ENCODE measurements around the gene MTOR.

GRCh38 chr1:11252538-11252937 is 9.8 kb downstream of the MTOR start:
- TF ChIP-seq REST (IDR thresholded peaks at IDR 0.05; ENCODE audit: low read depth, low read length) (no peak), MAX (IDR thresholded peaks at IDR 0.05; ENCODE audit: low read depth) (no peak), CTCF (IDR thresholded peaks at IDR 0.05) (no peak), USF2 (IDR thresholded peaks at IDR 0.05; ENCODE audit: borderline replicate concordance, low read depth, low read length) (no peak), POLR2AphosphoS5 (IDR thresholded peaks at IDR 0.05; ENCODE audit: low read depth, low read length) (no peak), FOXM1 (IDR thresholded peaks at IDR 0.05; ENCODE audit: low read depth) (no peak), SIN3A (IDR thresholded peaks at IDR 0.05; ENCODE audit: borderline replicate concordance, low read depth, low read length) (no peak), FOXJ3 (CRISPR knock-in tag; IDR thresholded peaks at IDR 0.05) (no peak), CHD2 (IDR thresholded peaks at IDR 0.05; ENCODE audit: low read length, partially characterized antibody) (no peak), FOSL2 (IDR thresholded peaks at IDR 0.05; ENCODE audit: borderline replicate concordance, low read depth) (no peak), MXI1 (IDR thresholded peaks at IDR 0.05; ENCODE audit: low read depth, low read length) (no peak), RFX5 (IDR thresholded peaks at IDR 0.05; ENCODE audit: low read length) (no peak), EP300 (IDR thresholded peaks at IDR 0.05; ENCODE audit: borderline replicate concordance in 1 of 2, low read depth in 1 of 2, low read length in 1 of 2) (no peak)
